ENCODE measurements around the gene ADRA1B.

The ADRA1B gene

DNA sequence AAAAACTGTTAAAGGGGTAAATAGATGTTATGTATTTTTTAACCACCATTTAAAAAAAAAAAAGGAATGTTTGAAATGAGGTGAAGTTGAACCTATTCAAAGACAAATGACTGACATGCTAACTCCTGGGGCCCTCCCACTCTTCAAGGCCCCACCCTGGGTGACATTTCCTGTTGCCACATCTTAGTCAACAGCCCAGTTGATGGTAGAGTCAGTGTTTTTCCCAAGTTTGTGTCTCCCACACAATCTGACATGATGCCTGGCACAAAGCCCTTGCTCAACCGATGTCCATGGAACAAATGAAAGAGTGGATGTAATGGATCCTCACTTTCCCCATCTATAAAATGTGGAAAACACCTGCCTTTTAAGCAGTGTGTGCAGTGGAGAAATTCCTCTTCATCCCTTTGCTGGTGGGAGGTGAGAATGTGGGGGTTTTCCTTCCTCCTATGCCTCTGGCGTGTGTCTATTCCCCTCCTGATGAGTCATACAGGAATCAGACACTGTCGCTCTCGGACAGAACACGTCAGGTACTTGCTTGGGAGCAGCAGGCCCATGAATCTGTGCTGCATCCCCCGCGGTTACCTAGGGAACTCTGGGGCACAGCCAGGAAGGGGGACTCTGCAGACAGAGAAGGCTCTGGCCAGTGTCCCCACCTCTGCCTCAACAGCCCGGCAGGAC is 13.7 kb upstream of the ADRA1B start:
- DNase-seq = no peak

- DNase-seq = no peak
Observed at GRCh38 chr5:159903131-159903530, 13.2 kb upstream of the ADRA1B start.

- no peak for DNase-seq
Observed at GRCh38 chr5:159904874-159905273, 11.4 kb upstream of the ADRA1B start.

- no peak for DNase-seq
Observed at GRCh38 chr5:159905496-159905895, 10.8 kb upstream of the ADRA1B start.

DNA sequence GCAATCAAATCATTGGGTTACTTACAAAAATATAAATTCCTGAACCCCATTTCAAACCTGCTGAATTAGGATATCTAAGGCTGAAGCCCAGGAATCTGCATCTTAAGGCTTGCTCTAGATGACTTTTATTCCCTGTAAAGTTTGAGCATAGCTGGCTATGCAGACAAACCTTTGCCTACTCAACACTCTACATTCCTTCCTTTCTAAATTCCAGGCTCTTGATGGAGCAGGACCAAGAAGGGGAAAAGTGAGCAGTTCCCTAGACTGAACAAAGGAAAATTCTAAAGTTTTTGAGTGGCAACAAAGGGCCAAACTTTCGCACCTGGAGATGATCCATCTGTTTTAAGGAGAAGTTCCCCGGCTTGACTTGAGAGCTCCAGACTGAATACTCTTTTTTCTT is 9.8 kb upstream of the ADRA1B start:
- DNase-seq = no peak

DNA sequence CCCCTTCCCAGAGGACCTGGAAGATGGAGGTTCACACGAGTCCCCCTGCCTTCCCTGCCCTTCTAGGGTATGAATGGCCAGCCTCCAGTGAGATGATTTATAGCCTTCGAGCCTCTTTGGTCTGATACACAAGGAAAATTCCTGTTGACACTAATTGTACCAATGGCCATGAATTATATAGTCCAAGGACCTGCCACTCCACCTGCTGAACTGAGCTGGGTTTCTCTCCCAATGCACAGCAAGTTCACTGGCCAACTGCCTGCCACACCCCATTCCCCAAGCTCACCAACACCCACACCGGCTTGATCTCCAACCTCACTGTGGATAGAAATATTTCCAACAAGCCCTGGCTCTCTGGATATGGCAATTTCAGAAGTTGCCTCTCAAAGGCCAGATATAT is 9.3 kb upstream of the ADRA1B start:
- no peak for DNase-seq

DNA sequence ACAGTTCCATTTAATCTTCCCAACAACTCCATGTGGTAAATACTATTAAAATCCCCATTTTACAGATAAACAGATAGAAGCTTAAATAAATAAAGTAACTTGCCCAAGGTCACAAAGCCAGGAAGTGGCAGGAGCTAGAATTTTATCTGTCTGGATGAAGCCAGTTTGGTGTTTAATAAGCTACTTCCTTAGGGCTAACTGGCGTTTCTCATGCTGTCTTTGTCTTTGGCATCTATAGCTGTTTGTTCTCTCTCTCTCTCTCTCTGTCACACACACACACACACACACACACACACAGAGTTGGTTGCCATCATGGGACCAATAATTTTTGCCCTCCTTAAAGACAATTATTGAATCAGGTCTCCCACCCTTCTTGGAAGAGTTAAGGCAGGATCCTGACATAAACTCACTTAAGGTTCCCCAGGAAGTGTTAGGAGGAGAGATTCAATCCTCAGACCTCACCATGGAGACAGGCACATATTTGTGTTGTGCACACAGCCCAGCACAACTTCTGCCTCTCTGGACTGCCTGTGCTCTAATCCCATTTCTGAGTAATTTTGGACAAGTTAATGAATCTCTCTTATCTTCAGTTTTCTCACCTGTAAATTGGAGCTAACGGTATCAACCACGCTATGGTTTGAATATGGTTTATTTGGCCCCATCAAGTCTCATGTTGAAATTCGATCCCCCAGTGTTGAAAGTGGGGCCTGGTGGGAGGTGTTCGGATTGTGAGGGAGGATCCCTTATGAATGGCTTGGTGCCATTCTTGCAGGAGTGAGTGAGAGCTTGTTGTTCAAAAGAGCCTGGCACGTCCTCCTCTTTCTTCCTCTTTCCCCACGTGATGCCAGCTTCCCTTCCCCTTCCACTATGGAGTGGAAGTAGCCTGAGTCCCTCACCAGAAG is 8.3 kb upstream of the ADRA1B start:
- DNase-seq = no peak

- no peak for DNase-seq
Observed at GRCh38 chr5:159908591-159908940, 7.7 kb upstream of the ADRA1B start.

DNA sequence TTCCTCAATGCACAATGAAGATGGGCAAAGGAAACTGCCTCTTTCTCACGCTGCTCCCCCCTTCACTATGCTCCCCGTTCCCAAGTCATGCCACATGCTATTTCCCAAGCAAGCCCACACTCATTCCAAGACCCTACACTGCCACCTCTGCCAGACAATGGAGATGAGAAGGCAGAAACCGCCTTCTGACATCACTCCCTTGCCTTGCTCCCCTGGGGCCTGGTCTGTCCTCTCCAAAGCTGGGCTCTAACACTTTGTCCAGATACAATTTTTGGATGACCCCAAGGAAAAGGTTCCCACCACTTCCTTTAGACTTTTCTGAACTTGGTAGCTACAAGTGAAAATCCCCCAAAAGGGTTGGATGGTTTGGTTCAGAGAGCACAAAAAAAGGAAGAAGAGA is 7.2 kb upstream of the ADRA1B start:
- no peak for DNase-seq

DNA sequence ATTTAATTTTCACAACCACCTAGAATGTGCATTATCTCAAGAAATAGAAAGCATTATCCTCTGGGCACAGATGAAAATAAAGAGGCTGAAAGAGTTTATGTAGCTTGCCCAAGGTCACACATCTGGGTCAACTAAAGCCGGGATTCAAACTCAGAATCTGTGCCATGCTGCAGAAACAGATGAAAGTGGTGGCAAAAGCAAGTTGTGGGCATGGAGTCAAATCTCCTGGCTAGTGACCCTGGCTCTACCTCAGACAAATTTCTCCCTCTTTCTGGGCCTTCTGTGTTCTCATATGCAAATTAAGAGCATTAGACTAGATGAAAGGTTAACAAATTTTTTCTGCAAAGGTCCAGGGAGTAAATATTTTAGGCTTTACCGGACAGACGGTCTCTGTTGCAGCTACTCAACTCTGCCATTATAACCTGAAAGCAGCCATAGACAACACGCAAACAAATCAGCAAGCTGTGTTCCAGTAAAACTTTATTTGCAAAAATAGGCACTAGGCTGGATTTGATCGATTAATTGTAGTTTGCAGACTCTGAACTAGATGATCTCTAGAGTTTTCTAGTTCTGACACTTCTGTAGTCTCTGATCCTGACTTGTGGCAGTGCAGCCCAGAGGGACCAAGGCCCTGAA is 6.0 kb upstream of the ADRA1B start:
- DNase-seq = no peak

DNA sequence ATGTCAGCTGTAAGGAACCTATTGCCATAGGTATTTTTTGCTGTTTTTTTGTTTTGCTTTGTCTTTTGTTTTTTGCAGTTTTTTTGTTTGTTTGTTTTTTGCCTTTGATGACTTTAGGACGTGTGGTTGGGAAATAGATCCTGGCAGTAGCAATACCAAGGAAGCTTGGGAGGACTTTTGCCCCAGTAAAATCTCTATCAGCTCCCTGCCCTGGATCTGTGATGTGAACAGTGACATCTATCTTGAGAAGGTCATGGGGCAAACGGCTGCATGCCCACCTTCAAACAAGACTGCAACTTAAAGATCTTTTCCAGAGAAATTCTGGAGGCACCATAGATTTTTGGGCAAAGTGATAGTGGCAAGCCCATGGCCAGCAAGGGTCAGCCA is 5.4 kb upstream of the ADRA1B start:
- DNase-seq = no peak

GRCh38 chr5:159911349-159911748 is 4.9 kb upstream of the ADRA1B start:
- no peak for DNase-seq

DNA sequence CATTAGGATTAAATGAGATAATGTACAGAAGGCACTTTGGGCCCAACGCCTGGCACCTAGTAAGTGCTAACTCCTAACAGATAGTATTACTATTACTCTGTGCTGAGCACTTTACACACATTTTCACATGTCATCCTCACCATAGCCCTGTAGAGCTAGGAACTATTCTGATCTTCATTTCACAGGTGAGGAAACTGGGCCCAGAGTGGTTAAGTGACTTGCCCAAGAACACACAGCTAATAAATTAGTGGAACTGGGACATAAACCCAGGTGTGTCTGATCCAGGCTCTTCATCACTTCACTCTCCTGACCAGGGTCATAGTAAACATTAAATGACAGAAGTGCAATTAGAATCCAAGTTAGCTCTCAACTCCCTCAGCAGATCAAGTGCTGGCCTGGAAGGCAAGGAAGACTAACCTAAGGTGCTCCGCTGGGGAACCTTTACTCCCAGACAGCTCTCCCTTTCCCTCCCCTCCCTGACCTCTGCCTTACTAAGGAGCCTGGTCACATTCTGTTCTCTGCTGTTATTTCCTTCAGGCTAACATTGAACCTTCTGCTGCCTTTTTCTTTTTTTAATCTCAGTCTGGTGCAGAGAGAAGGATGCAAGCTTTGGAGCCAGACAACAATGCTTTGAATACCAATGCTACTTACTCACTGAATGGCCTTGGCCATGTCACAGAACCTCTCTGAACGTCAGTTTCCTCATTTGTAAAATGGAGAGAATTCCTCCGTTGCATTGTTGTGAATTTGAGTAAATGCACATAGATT is 4.1 kb upstream of the ADRA1B start:
- DNase-seq = no peak

GRCh38 chr5:159913048-159913447 is 3.2 kb upstream of the ADRA1B start:
- no peak for DNase-seq

GRCh38 chr5:159913501-159913900 is 2.8 kb upstream of the ADRA1B start:
- DNase-seq = no peak

DNA sequence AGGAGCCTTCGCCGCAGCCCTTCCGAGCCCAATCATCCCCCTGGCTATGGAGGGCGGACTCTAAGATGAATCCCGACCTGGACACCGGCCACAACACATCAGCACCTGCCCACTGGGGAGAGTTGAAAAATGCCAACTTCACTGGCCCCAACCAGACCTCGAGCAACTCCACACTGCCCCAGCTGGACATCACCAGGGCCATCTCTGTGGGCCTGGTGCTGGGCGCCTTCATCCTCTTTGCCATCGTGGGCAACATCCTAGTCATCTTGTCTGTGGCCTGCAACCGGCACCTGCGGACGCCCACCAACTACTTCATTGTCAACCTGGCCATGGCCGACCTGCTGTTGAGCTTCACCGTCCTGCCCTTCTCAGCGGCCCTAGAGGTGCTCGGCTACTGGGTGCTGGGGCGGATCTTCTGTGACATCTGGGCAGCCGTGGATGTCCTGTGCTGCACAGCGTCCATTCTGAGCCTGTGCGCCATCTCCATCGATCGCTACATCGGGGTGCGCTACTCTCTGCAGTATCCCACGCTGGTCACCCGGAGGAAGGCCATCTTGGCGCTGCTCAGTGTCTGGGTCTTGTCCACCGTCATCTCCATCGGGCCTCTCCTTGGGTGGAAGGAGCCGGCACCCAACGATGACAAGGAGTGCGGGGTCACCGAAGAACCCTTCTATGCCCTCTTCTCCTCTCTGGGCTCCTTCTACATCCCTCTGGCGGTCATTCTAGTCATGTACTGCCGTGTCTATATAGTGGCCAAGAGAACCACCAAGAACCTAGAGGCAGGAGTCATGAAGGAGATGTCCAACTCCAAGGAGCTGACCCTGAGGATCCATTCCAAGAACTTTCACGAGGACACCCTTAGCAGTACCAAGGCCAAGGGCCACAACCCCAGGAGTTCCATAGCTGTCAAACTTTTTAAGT is 819 bp downstream of the ADRA1B start:
- no peak for DNase-seq

DNA sequence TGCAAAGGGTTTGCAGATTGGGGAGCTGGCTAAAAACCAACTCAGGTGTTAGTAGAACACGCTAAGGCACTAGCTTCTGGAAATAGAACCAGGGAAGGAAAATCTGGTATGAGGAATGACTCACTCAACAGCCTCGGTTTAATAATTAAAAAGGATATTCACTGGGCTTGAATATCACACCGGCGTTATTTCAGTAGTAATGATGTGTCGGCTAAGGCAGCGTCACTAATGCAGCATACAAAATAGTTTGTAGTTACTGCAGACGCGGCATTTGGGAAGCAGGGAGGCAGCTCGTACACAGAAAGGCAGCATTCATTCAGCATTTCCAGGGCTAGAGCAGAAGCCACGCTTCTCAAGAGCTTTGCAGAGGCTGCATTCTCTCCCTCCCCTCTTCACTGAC is 1.7 kb downstream of the ADRA1B start:
- DNase-seq = no peak

GRCh38 chr5:159921721-159922120 is 5.4 kb downstream of the ADRA1B start:
- DNase-seq = no peak

DNA sequence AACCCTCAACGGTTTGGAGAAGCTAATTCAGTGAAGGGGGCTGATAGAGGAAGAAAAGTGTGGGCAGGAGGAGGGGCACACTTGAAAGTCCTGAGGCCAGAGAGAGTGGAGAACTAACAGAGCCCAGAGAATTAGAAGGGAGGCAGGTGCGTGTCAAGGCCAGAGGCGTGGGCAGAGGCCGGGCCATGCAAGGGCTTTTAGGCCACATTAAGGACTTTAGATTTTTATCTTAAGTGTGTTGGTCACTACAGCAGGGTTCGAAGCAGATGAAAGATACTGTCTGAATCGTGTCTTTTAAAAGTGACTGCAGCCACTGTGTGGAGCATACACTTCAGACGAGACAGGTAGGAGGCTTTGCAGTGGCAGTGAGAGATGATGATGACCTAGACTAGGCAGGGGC is 6.7 kb downstream of the ADRA1B start:
- no peak for DNase-seq

DNA sequence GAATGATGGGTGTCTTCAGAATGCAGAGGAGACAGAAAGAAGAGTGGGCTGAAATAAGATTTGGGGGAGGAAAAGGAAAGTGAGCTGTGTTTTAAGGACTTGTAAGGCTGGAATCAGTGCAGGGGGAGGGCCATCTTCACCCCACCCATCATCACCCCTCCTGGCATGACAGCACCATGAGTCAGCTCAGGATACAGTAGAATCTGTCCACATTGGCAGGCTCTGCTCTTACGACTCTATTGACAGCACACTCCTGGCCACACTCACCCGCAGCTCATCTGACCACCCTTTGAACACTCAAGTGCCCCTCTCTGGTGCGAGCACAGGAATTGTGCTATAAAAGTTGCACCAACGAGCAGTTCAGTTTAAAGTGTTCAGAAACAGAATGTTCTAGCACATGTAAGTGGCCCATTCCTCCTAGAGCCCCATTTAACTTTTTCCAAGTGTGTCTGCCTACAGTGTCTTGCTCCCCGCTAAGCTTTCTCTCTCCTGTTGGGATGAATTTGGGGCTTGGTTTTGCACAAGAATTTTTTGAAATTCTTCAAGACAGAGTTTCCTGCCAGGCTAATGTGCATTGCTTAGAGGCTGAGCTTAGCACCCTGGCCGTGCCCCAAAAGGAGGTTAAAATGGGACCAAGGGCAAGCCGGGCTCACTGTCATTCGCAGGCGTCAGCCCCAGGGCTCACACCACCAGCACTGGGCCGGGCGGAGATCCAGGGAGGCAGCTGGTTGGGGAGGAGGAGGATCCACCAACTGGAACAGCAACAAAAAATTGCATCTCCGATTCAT is 12.0 kb downstream of the ADRA1B start:
- no peak for DNase-seq

- no peak for DNase-seq
Observed at GRCh38 chr5:159929176-159929575, 12.9 kb downstream of the ADRA1B start.
